Upper lobe of right lung (tissue), 1 donor: Measurements from ENCODE around the gene SLC9A9. TPM values are rescaled to one million over a fixed set of nuclear protein-coding genes. Genes with fewer than 3 reads are reported as not detected.

Experiments
- ATAC-seq: fragments of 200-7000 bp; cut with Tn5 transposase; one replicate; pipeline ENCODE4 v1.9.1; 2020; ENCODE audit warnings: mild to moderate bottlenecking, moderate library complexity
- DNase-seq: peaks from one replicate; pipeline ENCODE4 v3.0.0-alpha.2; 2020
- H3K27ac ChIP-seq: fragments of 200-600 bp; one replicate; pipeline ENCODE4 v1.8.0; 2022
- H3K27me3 ChIP-seq: fragments of 200-600 bp; one replicate; pipeline ENCODE4 v1.8.0; 2022; ENCODE audit warnings: mild to moderate bottlenecking
- H3K36me3 ChIP-seq: fragments of 200-600 bp; one replicate; pipeline ENCODE4 v1.8.0; 2022
- H3K4me1 ChIP-seq: fragments of 200-600 bp; one replicate; pipeline ENCODE4 v1.8.0; 2022
- H3K4me3 ChIP-seq: fragments of 200-600 bp; one replicate; pipeline ENCODE4 v1.8.0; 2022; ENCODE audit warnings: mild to moderate bottlenecking
- H3K9me3 ChIP-seq: fragments of 200-600 bp; one replicate; pipeline ENCODE4 v1.8.0; 2022
- CTCF ChIP-seq: fragments of 200-600 bp; IDR thresholded peaks from one replicate; pipeline ENCODE4 v1.8.0; 2022; ENCODE audit warnings: antibody characterized with exemption
- intact Hi-C: fragments of 100-400 bp; cut with DNase I; formaldehyde crosslinking; loops from one replicate; pipeline ENCODE4 v1.11.0; 2022
- total RNA-seq: library from RNA; stranded (reverse); fragmentation: NEBNext Ultra II Directional; extraction: Animal tissue kit (Norgen Biotek cat#: 25700); gene quantifications from one replicate; pipeline ENCODE4 v1.2.1, GENCODE V29; 2021
- donor health status: DM: no; HTN: yes; CAD: no; lungs with severe emphysema.

The SLC9A9 gene
- total RNA-seq, 1 donor from 2014 or later = 13.3 TPM

DNA sequence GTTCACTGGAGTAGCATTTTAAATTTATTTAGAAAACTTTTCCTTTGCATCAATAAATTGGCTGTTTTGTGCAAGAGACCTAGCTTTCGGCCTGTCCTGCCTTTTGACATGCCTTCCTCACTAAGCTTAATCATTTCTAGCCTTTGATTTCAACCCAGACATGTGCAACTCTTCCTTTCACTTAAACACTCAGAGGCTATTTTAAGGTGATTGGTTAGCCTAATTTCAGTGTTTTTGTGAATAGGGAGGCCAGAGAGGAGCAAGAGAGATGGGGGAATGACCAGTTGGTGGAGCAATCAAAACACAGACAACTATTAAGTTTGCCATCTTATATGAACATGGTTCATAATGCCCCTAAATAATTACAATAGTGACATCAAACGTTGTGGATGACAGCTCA, 333.4 kb downstream of the SLC9A9 start:
- intact Hi-C loops = no loop called here
- no peak for ATAC-seq
- no peak for TF ChIP-seq CTCF
- Histone ChIP-seq H3K4me1 (no peaks in the 10 kb centered on the region), H3K36me3 (no peaks in the 10 kb centered on the region), H3K27me3 (no peaks in the 10 kb centered on the region), H3K27ac (no peak overlapping the region), H3K4me3 (no peak overlapping the region), H3K9me3 (no peaks in the 10 kb centered on the region)
- DNase-seq = no peak

- Histone ChIP-seq H3K36me3 (no peaks in the 10 kb centered on the region), H3K27ac (no peak overlapping the region), H3K4me3 (no peak overlapping the region), H3K9me3 (no peaks in the 10 kb centered on the region), H3K27me3 (no peaks in the 10 kb centered on the region), H3K4me1 (no peaks in the 10 kb centered on the region)
- no peak for TF ChIP-seq CTCF
- ATAC-seq (no peak), DNase-seq (no peak)
- intact Hi-C loops = no loop called here
Measured at GRCh38 chr3:143514109-143514508, 334.2 kb downstream of the SLC9A9 start.

DNA sequence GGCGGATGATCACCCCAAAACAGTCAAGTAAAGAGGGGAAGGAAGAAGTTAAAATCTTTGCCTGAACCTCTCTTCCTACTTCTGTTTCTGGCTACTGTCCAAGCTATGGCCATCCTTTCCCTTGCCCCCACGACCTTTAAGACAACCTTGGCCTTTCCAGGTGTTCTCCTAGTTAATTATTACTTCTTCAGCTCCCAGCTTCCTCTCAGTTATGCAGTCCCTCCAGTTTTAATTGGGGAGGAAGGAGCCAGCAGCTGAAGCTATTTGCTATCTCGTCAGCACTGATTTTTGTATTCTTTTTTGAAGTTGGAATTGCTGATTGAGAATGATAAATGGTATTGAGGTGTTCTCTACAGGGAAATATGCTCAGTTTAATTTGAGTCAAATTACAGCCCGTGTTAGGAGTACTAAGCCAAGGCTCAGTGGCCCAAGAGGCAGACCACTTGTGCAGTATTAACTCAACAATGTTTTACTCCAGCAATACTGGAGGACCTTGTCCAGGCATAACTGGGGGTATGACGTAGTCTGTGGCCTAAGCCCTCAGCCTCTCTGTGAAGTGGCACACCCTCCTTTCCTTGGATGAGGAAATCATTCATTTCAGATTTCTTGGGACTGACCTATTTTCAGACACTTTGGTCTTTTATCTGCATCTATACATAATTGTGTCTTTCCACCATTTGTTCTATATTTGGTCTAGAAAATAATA, 336.9 kb downstream of the SLC9A9 start:
- H3K9me3 ChIP-seq = no peaks in the 10 kb centered on the region
- H3K27me3 ChIP-seq = no peaks in the 10 kb centered on the region
- no peak for TF ChIP-seq CTCF
- intact Hi-C loops = no loop called here
- DNase-seq (no peak), ATAC-seq (peak; percentile 40)
- H3K36me3 ChIP-seq = no peaks in the 10 kb centered on the region
- H3K4me3 ChIP-seq = no peak overlapping the region
- H3K4me1 ChIP-seq = no peaks in the 10 kb centered on the region
- H3K27ac ChIP-seq = no peak overlapping the region

GRCh38 chr3:143510601-143511000, 337.7 kb downstream of the SLC9A9 start:
- TF ChIP-seq CTCF = no peak
- H3K27ac ChIP-seq = no peak overlapping the region
- H3K36me3 ChIP-seq = no peaks in the 10 kb centered on the region
- no peak for DNase-seq
- no peak for ATAC-seq
- intact Hi-C loops = no loop called here
- no peaks in the 10 kb centered on the region for H3K27me3 ChIP-seq
- no peak overlapping the region for H3K4me3 ChIP-seq
- no peaks in the 10 kb centered on the region for H3K4me1 ChIP-seq
- no peaks in the 10 kb centered on the region for H3K9me3 ChIP-seq

DNA sequence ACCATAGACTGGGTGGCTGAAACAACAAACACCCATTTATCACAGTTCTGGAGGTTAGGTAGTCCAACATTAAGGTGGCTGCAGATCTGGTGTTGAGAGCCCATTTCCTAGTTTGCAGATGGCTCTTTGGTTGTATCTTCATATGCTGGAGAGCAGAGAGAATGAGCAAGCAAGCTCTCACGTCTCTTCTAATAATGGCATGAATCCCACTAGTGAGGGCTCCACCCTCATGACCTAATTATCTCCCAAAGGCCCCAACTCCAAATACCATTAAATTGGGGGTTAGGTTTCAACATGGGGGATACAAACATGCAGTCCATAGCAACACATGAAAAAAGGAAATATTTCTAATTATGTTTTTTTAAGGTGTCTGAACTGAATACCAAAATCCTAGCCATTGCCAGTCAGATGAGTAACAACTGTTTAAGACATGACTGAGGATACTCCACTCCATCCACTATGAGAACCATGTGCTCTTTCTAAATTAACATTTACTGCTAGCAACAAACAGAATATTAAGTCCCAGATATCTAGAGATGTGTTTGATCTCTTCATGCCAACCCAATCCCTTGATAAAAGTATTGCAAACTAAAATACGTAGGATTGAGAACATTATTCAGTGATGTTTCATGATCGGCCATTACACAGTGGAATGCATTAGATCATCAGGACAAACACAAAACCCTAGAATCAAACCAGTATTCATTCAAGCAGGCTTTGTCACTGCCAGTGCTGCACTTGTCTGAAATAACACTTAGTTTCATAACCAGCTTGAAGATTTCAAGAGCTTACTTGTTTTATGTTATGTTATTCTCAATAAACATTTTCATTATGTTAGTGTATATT, 340.3 kb downstream of the SLC9A9 start:
- H3K27ac ChIP-seq = no peak overlapping the region
- no peaks in the 10 kb centered on the region for H3K9me3 ChIP-seq
- H3K4me1 ChIP-seq = no peaks in the 10 kb centered on the region
- no peak overlapping the region for H3K4me3 ChIP-seq
- H3K36me3 ChIP-seq = no peaks in the 10 kb centered on the region
- no peak for TF ChIP-seq CTCF
- no peak for DNase-seq
- no peak for ATAC-seq
- no peaks in the 10 kb centered on the region for H3K27me3 ChIP-seq
- intact Hi-C loops = no loop called here
